ENCODE results near the gene BUB1. TPM values are rescaled to one million over a fixed set of nuclear protein-coding genes. Genes with fewer than 3 reads are reported as not detected.

The BUB1 gene
- total and polyA plus RNA-seq, 2 of the 8 experiments (the other 6 are each of a cell fraction or from before 2014, with no cell fraction given): 48.4 to 113 TPM

- TF ChIP-seq EZH2 (IDR thresholded peaks at IDR 0.05; ENCODE audit: low read depth, low read length, severe bottlenecking): no peak
- TF ChIP-seq KDM5A (IDR thresholded peaks at IDR 0.05; ENCODE audit: low read length): no peak
- no peak for TF ChIP-seq SUZ12 (IDR thresholded peaks at IDR 0.05; ENCODE audit: low read length)
- no peak for TF ChIP-seq EP300 (IDR thresholded peaks at IDR 0.05; ENCODE audit: borderline replicate concordance in 1 of 2, low read depth in 2 of 2, low read length in 2 of 2)
- TF ChIP-seq SRF (IDR thresholded peaks at IDR 0.05; ENCODE audit: low read depth, low read length): no peak
- TF ChIP-seq SIN3A (conservative IDR thresholded peaks at IDR 0.05 in 1 of 2, IDR thresholded peaks at IDR 0.05 in 1 of 2; ENCODE audit: low read depth in 1 of 2, low read length in 2 of 2): no peak
- TF ChIP-seq CEBPB (IDR thresholded peaks at IDR 0.05; ENCODE audit: low read depth, low read length): no peak
- POLR2A ChIA-PET (ENCODE audit: partially characterized antibody): interaction anchor here (1.7 kb wide), 1 partner anchor 50 kb away, joined by 7 read pairs; the partner anchor contains the start of gene ACOXL
- Histone ChIP-seq H3K27me3 (replicated peaks in 1 of 4; ENCODE audit: control insufficient read depth in 3 of 4, extremely low read depth in 1 of 4, insufficient read depth in 3 of 4, low read length in 3 of 4) (peaks cover 0 to 3% (median 0%) of the 10 kb centered on the region in 4 experiments; a peak in 3 of 7 replicates), H3K4me3 (ENCODE audit: extremely low read depth in 1 of 4, insufficient read depth in 2 of 4, low read depth in 3 of 4, low read length in 4 of 4) (no peak overlapping the region), H2BK20ac (ENCODE audit: low read length) (no peak overlapping the region), H2BK15ac (ENCODE audit: low read length) (no peak overlapping the region), H2BK12ac (ENCODE audit: low read depth, low read length) (no peak overlapping the region), H4K5ac (ENCODE audit: insufficient read length, low read depth, low read length) (no peak overlapping the region), H3K79me1 (ENCODE audit: low read depth, low read length) (no peaks in the 10 kb centered on the region; the same call in 1 of the 2 replicates), H3K9me3 (ENCODE audit: insufficient read depth in 2 of 2, low read depth in 1 of 2, low read length in 1 of 2) (peaks cover 13 to 21% of the 10 kb centered on the region in 2 experiments), H3K79me2 (ENCODE audit: control insufficient read depth in 1 of 2, insufficient read depth in 2 of 2, low read length in 2 of 2) (no peaks in the 10 kb centered on the region), H3K14ac (ENCODE audit: insufficient read length) (no peak overlapping the region), H3K56ac (replicated peaks; ENCODE audit: insufficient read length, low read depth, low read length) (no peak overlapping the region), H2AK5ac (ENCODE audit: low read depth, low read length) (no peak overlapping the region), H3K4ac (replicated peaks; ENCODE audit: insufficient read length, low read depth, low read length) (no peak overlapping the region), H3K36me3 (ENCODE audit: control insufficient read depth in 2 of 4, insufficient read depth in 4 of 4, low read length in 3 of 4) (no peaks in the 10 kb centered on the region), H3K4me1 (replicated peaks in 1 of 4; ENCODE audit: control insufficient read depth in 3 of 4, insufficient read depth in 4 of 4, low read length in 3 of 4) (peaks cover 9 to 17% (median 13%) of the 10 kb centered on the region in 4 experiments), H3K18ac (ENCODE audit: extremely low read depth, low read length) (no peak overlapping the region), H4K8ac (ENCODE audit: extremely low read depth, insufficient read depth, low read length) (no peak overlapping the region), H3K23me2 (ENCODE audit: low read depth, low read length) (peaks cover 8% of the 10 kb centered on the region), H2AFZ (ENCODE audit: low read length) (no peak overlapping the region), H3K9ac (replicated peaks in 1 of 4; ENCODE audit: extremely low read depth in 1 of 4, low read depth in 3 of 4, low read length in 3 of 4) (no peak overlapping the region), H2BK120ac (replicated peaks; ENCODE audit: low read depth, low read length) (no peak overlapping the region), H2BK5ac (ENCODE audit: low read depth, low read length) (no peak overlapping the region), H3K27ac (ENCODE audit: low read depth, low read length) (no peak overlapping the region), H3K23ac (ENCODE audit: insufficient read length) (no peak overlapping the region), H3K4me2 (ENCODE audit: insufficient read depth in 1 of 2, low read depth in 2 of 2, low read length in 2 of 2) (no peak overlapping the region), H4K20me1 (replicated peaks in 1 of 2; ENCODE audit: control insufficient read depth in 1 of 2, insufficient read depth in 2 of 2, low read length in 2 of 2) (no peaks in the 10 kb centered on the region), H4K91ac (replicated peaks; ENCODE audit: insufficient read length, low read length) (no peak overlapping the region)
- CTCF ChIA-PET (ENCODE audit: partially characterized antibody): interaction anchor here (1.1 to 1.5 kb wide), 3 partner anchors 59 to 130 kb away, joined by 3 to 5 read pairs (median 3); no protein-coding TSS in a partner anchor
- WGBS, 2 experiments (ENCODE audit: extremely low coverage in 1 of 2, insufficient coverage in 1 of 2, insufficient read length in 1 of 2, insufficient replicate concordance in 2 of 2, low coverage in 1 of 2, low lambda C conversion rate in 2 of 2, missing lambda C conversion rate in 1 of 2): 94% methylated on average over 1 of the region's 1 CpG; no CpG with 5 or more reads in 1 of the 2 experiments
- DNase-seq (ENCODE audit: low read depth in 1 of 2, low spot score in 2 of 2) (no peak), FAIRE-seq (no peak)
These were observed 5.0 kb upstream of the BUB1 start for GRCh38 chr2:110682872-110683271.
